IgD-negative memory B cell (primary cell): Measurements from ENCODE around the gene CHST11. TPM values are rescaled to one million over a fixed set of nuclear protein-coding genes. Genes with fewer than 3 reads are reported as not detected.

Experiments
- H3K27ac Mint-ChIP-seq, 3 donors: one replicate each; pipeline ENCODE4 v1.8.0; 2020 to 2022; ENCODE audit warnings: mild to moderate bottlenecking in 3 of 3, mixed read lengths in 3 of 3, moderate library complexity in 1 of 3
- H3K27me3 Mint-ChIP-seq: one replicate; pipeline ENCODE4 v1.8.0; 2021; ENCODE audit warnings: mixed read lengths
- H3K36me3 Mint-ChIP-seq: one replicate; pipeline ENCODE4 v1.8.0; 2020; ENCODE audit warnings: mild to moderate bottlenecking, mixed read lengths
- H3K4me1 Mint-ChIP-seq, 3 donors: one replicate each; pipeline ENCODE4 v1.8.0; 2020 to 2022; ENCODE audit warnings: mixed read lengths in 3 of 3, mild to moderate bottlenecking in 1 of 3
- H3K4me3 Mint-ChIP-seq, 4 donors: one replicate each; pipeline ENCODE4 v1.8.0; 2020 to 2022; ENCODE audit warnings: mild to moderate bottlenecking in 4 of 4, mixed read lengths in 4 of 4, moderate library complexity in 3 of 4
- H3K9me3 Mint-ChIP-seq, 3 donors: one replicate each; pipeline ENCODE4 v1.8.0; 2020 to 2021; ENCODE audit warnings: mixed read lengths in 3 of 3, mild to moderate bottlenecking in 1 of 3
- polyA plus RNA-seq: library from polyadenylated mRNA; unstranded; fragments of 300-500 nt; fragmentation: Illumina TruSeq; gene quantifications from one replicate; pipeline ENCODE4 v1.2.3, GENCODE V29; 2021

Gene CHST11
- polyA plus RNA-seq, 1 donor from 2014 or later = 41.7 TPM

DNA sequence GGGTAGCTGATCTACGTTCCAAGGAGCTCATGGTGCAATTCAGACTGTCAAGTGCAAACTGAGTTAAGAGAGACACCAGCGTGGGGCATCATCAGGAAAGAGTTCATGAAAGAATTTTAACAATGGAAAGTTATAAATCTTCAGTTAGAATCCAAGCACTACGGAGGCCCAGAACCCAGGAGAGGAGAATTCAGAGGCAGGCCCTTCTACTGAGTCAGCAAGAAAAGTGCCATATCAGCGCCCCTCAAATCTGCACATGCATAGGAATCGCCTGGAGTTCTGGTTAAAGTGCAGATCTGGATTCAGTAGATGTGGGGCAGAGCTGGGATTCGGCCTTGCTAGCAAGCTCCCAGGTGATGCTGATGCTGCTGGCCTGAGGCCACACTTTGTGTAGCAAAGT, 45.9 kb downstream of the CHST11 start:
- Mint-ChIP-seq H3K9me3 (no peaks in the 10 kb centered on the region), H3K4me3 (peak overlapping the region in 2 of 4 donors; percentile 54 to 72), H3K27ac (peak overlapping the region in 1 of 3 donors; percentile 61), H3K27me3 (peaks cover 1% of the 10 kb centered on the region), H3K36me3 (peaks cover 2% of the 10 kb centered on the region), H3K4me1 (peaks cover 50 to 71% (median 52%) of the 10 kb centered on the region in 3 donors)

DNA sequence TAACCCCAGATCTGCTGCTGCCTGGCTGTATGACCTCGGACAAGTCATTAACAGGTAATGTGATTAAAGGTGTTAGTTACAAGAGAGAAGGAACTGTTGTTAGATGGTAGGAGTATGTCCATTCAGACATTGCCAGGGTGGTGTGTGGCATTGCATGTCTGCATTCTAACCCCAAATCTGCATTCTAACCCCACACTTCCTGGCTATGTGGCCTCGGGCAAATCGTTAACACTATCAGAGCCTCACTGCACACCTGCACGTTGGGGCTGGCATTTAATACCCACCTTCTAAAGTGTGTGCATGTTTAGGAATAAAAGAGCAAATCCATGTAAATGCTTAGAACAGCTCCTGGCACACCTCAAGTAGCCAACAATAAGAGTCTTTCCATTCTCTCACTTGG, 46.4 kb downstream of the CHST11 start:
- Mint-ChIP-seq H3K27ac (no peak overlapping the region), H3K4me3 (peak overlapping the region in 1 of 4 donors; percentile 17), H3K36me3 (peaks cover 5% of the 10 kb centered on the region), H3K27me3 (peaks cover 1% of the 10 kb centered on the region), H3K9me3 (no peaks in the 10 kb centered on the region), H3K4me1 (peaks cover 54 to 75% (median 57%) of the 10 kb centered on the region in 3 donors)

DNA sequence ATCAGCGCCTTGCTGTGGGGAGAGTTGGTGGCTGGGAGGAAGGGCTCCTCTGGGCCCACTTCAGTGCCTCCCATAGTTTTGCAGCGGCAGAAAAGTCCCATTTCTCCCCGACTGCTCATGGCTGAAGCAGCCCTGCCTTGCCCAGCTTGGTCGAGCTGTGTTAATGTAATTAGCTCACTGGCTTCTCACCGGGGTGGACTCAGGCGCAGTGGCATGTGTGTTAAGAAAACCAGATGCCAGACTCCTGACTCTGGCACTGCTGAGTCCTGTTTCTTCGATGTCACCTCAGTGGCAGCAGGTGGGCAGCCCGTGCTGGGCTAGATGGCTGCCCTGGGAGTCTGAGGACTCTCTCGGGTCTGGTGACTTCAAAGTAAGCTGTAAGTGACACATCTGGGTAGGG, 47.4 kb downstream of the CHST11 start:
- Mint-ChIP-seq H3K36me3 (peaks cover 6% of the 10 kb centered on the region), H3K27ac (peak overlapping the region in 1 of 3 donors; percentile 94), H3K9me3 (no peaks in the 10 kb centered on the region), H3K27me3 (peaks cover 1% of the 10 kb centered on the region), H3K4me1 (peaks cover 54 to 75% (median 63%) of the 10 kb centered on the region in 3 donors), H3K4me3 (peak overlapping the region in 1 of 4 donors; percentile 80)

DNA sequence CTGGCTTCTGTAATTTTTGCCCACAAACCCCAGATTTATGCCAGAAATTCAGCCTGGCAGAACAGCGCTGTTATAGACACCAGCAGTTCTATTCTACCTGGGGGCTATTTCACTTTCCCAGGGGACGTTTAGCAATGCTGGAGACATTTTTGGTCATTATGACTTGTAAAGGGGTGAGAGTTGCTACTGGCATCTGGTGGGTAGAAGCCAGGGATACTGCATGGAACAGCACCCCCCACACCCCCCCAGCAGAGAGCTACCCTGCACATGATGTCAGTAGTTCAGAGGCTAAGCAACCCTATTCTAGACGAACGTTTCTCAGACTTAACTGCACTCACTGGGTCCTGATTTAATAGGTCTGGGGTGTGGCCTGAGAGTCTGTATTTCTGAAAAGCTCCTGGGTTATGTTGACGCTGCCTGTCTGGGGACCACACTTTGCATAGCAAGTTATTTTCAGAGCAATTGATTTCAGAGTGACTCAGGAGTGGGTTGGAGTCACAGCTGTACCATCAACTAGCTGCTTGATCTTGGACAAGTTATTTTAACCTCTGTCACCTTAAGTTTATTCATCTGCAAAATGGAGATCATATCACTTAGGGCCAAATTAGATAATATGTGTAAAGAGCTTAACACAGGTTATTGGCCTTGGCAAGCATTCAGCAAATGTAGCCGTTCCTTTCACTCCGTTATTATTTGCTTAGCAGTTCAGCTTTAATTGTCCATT, 48.5 kb downstream of the CHST11 start:
- Mint-ChIP-seq H3K36me3 (peaks cover 6% of the 10 kb centered on the region), H3K4me1 (peaks cover 58 to 79% (median 61%) of the 10 kb centered on the region in 3 donors), H3K27ac (peak overlapping the region in 2 of 3 donors; percentile 3 to 94), H3K27me3 (peaks cover 1% of the 10 kb centered on the region), H3K4me3 (peak overlapping the region; percentile 2 to 77 (median 47)), H3K9me3 (no peaks in the 10 kb centered on the region)

DNA sequence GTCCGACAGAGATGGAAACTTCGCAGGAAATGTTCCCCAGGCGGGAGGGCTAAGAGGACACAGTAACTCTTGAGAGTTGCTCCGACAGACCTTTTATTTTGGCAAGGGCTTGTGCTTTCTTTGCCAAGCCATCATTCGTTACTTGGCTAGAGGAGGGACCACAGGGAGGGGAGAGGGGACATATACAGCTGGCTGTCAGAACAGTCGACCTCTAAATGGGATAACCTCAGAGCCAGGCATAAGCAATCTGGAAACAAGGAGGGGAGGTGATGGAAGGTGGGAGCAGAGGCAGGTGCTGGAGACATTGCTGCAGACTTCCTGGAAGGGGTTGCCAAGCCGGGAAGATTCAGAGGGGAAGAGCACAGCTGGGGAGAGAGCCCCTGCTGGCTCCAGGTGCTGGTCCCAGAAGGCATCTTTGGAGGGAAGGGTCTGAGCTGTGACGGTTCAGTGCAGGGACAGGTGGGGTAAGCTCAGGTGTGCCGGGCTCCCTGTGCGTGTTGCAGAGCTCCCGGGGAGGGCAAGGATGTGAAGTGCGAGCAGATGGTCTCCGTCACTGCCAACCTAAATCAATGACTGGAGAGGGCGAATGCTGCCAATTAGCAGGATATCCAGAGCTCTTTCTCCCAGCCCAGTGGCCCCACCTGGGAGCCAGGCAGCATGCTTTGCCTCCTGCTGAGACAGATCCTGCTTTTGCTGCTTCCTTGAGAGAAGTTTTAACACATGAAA, 50.1 kb downstream of the CHST11 start:
- H3K4me1 Mint-ChIP-seq = peaks cover 66 to 81% (median 74%) of the 10 kb centered on the region in 3 donors
- peak overlapping the region in 1 of 3 donors; percentile 47 for H3K27ac Mint-ChIP-seq
- H3K4me3 Mint-ChIP-seq = peak overlapping the region in 1 of 4 donors; percentile 81
- peaks cover 1% of the 10 kb centered on the region for H3K27me3 Mint-ChIP-seq
- H3K9me3 Mint-ChIP-seq = no peaks in the 10 kb centered on the region
- peaks cover 6% of the 10 kb centered on the region for H3K36me3 Mint-ChIP-seq

DNA sequence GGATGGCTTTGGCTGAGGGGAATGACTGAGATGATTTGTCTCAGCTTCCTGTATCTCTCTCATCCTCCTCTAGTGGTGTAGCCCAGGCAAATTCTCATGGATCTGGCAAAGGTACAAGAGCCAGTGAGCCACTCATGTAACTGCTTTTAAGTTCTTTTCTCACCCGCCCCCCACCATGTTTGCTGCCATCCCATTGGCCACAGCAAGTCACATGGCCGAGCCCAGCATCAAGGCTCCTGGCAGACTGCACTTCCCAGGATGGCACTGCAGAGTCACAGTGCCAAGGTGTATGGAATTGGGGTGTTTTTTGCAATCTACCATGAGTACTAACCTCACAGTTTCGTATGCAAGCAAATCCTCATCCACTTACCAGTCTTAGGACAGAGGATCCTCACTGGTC, 50.9 kb downstream of the CHST11 start:
- Mint-ChIP-seq H3K4me1 (peaks cover 69 to 75% (median 72%) of the 10 kb centered on the region in 3 donors), H3K36me3 (peaks cover 8% of the 10 kb centered on the region), H3K27ac (no peak overlapping the region), H3K27me3 (peaks cover 3% of the 10 kb centered on the region), H3K4me3 (peak overlapping the region in 1 of 4 donors; percentile 9), H3K9me3 (no peaks in the 10 kb centered on the region)

DNA sequence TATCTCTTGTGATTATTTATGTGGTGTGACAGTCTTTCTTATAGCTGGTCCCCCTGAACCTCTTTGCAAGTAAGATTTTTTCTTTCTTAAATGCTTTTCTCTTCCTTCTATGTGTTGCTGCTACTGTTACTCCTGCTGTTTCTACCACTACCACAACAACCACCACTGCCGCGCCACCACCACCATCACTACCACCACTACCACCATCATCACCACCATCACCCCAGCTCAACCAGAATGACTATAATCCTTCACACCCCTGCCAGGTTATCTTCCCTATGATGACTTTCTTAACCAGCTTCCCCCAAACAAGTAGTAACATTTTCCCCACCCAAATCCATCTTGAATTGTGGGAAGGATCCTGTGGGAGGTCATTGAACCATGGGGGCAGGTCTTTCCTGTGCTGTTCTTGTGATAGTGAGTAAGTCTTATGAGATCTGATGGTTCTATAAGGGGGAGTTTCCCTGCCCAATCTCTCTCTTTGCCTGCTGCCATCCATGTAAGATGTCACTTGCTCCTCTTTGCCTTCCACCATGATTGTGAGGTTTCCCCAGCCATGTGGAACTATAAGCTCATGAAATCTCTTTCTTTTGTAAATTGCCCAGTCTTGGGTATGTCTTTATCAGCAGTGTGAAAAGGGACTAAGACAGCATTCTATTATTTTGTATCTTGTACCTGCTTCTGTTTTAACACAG, 52.2 kb downstream of the CHST11 start:
- Mint-ChIP-seq H3K4me3 (peak overlapping the region in 1 of 4 donors; percentile 46), H3K27ac (no peak overlapping the region), H3K36me3 (peaks cover 8% of the 10 kb centered on the region), H3K9me3 (no peaks in the 10 kb centered on the region), H3K27me3 (peaks cover 3% of the 10 kb centered on the region), H3K4me1 (peaks cover 58 to 68% (median 62%) of the 10 kb centered on the region in 3 donors)

DNA sequence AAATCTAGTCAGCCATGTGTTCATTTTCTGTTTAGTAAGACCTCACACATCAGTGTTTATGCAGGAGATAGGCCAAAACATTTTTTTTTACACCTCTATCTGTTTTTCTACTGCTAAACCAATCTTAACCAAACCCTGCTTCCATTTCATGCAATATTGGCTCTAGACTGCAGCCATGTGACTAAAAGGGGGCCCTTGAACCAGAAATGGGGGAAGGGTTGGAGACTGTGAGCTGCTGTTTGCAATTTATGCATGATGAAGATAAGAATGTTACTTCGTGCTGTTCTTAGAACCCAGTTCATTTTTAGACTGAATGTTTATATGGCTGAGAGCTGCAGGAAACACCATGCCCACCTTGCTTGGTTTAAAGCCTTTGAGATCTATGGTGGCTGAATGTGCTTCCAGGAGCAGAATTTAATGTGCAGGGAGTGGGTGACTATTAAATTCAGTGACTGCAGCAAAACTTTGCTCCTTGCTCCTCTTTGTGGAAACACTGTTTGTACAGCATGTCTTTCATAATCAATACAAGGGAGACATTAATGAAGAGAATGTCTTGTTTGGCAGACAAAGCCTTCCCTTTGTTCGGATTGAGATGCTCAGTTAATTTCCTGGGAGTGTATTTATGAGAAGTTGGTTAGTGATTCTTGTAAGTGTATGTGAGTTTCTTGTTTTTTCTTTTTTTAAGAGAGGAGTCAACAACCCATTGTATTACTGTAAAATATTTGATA, 53.6 kb downstream of the CHST11 start:
- peaks cover 49 to 59% (median 56%) of the 10 kb centered on the region in 3 donors for H3K4me1 Mint-ChIP-seq
- no peaks in the 10 kb centered on the region for H3K9me3 Mint-ChIP-seq

DNA sequence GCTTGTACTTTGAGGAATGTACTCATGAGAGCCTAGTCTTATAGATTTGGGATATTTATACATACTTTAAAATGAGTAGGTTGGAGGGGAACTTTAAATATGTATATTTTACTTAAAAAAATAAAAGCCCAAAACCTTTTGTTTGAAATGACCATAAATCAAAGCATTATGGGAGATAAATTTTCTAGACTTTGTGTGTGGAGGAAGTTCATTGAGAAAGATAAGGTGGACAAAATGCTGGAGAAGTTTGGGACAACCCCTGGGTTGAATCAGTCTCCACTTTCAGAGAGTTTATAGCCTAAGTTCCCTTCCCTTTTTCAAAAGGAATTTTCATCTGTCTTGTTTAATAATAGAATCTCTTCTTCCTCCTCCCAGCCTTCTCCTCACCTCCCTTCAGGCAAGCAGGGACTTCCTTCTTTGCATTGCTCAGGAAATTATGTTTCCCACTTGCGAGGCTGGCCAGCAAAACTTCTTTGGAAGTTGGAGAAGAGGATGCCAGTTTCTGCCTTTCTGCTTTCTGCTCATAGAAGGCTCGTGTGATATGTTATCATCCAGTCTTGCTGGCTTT, 54.2 kb downstream of the CHST11 start:
- Mint-ChIP-seq H3K4me3 (no peak overlapping the region), H3K9me3 (no peaks in the 10 kb centered on the region), H3K27me3 (peaks cover 1% of the 10 kb centered on the region), H3K36me3 (peaks cover 8% of the 10 kb centered on the region), H3K27ac (no peak overlapping the region), H3K4me1 (peaks cover 48 to 58% (median 52%) of the 10 kb centered on the region in 3 donors)

More for the DNA sequence above, 53.6 kb downstream of the CHST11 start:
- H3K36me3 Mint-ChIP-seq = peaks cover 8% of the 10 kb centered on the region
- H3K27ac Mint-ChIP-seq = peak overlapping the region in 1 of 3 donors; percentile 63
- peak overlapping the region in 1 of 4 donors; percentile 10 for H3K4me3 Mint-ChIP-seq
- H3K27me3 Mint-ChIP-seq = peaks cover 3% of the 10 kb centered on the region

DNA sequence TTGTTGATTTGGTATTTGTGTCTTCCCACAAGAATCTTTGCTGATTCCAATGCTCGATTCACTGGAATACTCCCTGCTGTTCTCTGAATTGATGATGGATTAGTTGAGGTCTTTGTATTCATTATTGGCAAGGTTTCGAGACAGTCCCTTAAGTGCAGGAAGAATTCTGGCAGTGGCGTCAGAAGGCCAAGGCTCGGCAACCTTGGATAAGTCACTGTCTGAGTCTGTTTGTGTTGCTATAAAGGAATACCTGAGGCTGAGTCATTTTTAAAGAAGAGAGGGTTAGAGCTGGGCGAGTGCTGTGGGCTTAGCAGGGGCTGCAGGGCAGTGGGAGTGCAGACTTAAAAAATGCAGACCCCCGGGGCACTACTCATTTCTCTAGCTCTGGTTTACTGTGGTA, 56.9 kb downstream of the CHST11 start:
- H3K4me1 Mint-ChIP-seq = peaks cover 36 to 53% (median 39%) of the 10 kb centered on the region in 3 donors

DNA sequence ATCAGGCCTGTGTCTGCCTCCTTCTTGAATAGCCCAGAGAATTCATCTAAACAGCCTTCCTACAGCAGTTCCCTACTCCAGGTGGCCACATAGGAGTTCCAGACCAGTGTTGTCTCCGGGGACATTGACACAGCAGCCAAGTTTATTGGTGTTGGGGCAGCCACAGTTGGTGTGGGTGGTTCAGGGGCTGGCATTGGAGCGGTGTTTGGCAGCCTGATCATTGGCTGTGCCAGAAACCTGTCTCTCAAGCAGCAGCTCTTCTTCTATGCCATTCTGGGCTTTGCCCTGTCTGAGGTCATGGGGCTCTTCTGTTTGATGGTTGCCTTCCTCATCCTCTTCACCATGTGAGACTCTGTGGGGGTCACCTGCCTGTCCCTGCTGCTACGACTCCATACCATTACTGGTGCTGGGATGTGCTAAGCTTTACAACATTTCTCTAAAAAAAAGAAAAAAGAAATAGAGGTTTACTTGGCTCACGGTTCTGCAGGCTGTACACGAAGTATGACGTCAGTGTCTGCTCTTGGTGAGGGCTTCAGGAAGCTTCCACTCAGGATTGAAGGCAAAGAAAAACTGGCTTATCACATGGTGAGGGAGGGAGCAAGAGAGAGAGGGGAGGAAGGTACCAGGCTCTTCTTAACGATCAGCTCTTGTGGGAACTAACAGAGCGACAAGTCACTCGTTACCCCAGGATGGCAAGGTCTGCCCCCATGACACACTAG, 57.5 kb downstream of the CHST11 start:
- H3K27ac Mint-ChIP-seq = peak overlapping the region in 2 of 3 donors; percentile 46 to 96
- no peaks in the 10 kb centered on the region for H3K9me3 Mint-ChIP-seq
- peaks cover 36 to 52% (median 36%) of the 10 kb centered on the region in 3 donors for H3K4me1 Mint-ChIP-seq
- peaks cover 1% of the 10 kb centered on the region for H3K27me3 Mint-ChIP-seq
- no peak overlapping the region for H3K4me3 Mint-ChIP-seq
- H3K36me3 Mint-ChIP-seq = peaks cover 2% of the 10 kb centered on the region

More for the DNA sequence above, 56.9 kb downstream of the CHST11 start:
- Mint-ChIP-seq H3K27ac (peak overlapping the region in 1 of 3 donors; percentile 69), H3K27me3 (peaks cover 1% of the 10 kb centered on the region), H3K36me3 (peaks cover 3% of the 10 kb centered on the region), H3K9me3 (no peaks in the 10 kb centered on the region), H3K4me3 (no peak overlapping the region)

DNA sequence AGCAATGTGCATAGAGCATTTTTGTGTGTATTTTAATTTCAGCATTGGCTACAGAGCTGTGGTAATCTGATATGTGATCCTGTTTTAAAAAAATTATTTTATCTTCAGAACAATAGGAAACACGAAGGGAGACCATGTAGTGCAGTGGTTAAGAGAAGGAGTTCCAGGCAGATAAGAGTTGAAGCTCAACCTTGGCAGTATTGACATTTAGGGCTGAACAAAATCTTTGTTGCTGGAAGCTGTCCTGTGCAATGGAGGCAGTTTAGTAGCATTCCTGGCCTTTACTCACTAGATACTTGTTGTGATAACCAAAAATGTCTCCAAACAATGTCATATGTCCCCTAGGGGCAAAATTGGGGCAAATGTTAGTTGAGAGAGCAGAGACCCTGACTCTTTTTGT, 59.2 kb downstream of the CHST11 start:
- no peak overlapping the region for H3K4me3 Mint-ChIP-seq
- H3K27me3 Mint-ChIP-seq = peaks cover 1% of the 10 kb centered on the region
- H3K36me3 Mint-ChIP-seq = peaks cover 2% of the 10 kb centered on the region
- H3K27ac Mint-ChIP-seq = peak overlapping the region in 1 of 3 donors; percentile 77
- H3K4me1 Mint-ChIP-seq = peaks cover 39 to 56% (median 45%) of the 10 kb centered on the region in 3 donors
- H3K9me3 Mint-ChIP-seq = no peaks in the 10 kb centered on the region

DNA sequence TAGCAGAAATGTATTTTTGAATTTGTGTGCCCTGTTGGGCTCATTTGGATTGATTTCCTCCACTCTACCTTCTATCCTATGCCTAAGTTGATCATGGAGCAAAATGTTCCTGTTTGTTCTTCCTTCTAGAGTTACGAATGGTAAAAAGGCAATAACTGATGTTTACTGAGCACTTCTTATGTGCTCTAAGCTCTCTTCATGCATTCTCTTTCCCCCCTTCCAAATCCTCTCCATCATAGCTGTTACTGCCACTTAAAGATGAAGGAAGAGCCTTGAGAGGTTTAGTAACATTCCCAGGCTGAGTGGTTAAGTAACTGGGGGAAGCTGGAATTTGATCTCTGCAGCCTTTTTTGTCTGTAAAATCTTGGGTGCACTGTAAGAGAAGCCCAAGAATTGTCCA, 60.1 kb downstream of the CHST11 start:
- H3K9me3 Mint-ChIP-seq = no peaks in the 10 kb centered on the region
- peaks cover 2% of the 10 kb centered on the region for H3K36me3 Mint-ChIP-seq
- H3K27me3 Mint-ChIP-seq = peaks cover 1% of the 10 kb centered on the region
- H3K27ac Mint-ChIP-seq = peak overlapping the region in 1 of 3 donors; percentile 77
- peaks cover 41 to 62% (median 48%) of the 10 kb centered on the region in 3 donors for H3K4me1 Mint-ChIP-seq
- no peak overlapping the region for H3K4me3 Mint-ChIP-seq
